Bronchial epithelial cell (primary cell): ENCODE results near the gene MCAM. TPM values are rescaled to one million over a fixed set of nuclear protein-coding genes. Genes with fewer than 3 reads are reported as not detected.

ENCODE experiments used
- DNase-seq: peaks from one replicate; pipeline ENCODE4 v3.0.0-alpha.2; 2010; ENCODE audit warnings: low read depth
- FAIRE-seq: peaks from 2 replicates; lab custom pipeline; 2011; peaks lifted over from hg19 to GRCh38; lab: Jason Lieb, UNC
- H3K27me3 ChIP-seq: 2 replicates; pipeline ENCODE4 v1.5.1; 2011; ENCODE audit warnings: low read length; ENCODE audit not compliant: control insufficient read depth, insufficient read depth
- H3K36me3 ChIP-seq: 2 replicates; pipeline ENCODE4 v1.5.1; 2011; ENCODE audit warnings: low read length; ENCODE audit not compliant: control insufficient read depth, insufficient read depth
- H3K4me3 ChIP-seq: 2 replicates; pipeline ENCODE4 v1.5.1; 2011; ENCODE audit warnings: mild to moderate bottlenecking, low read depth, low read length, control low read depth
- CTCF ChIP-seq: IDR thresholded peaks from 2 replicates; pipeline ENCODE4 v1.5.1; 2011; ENCODE audit warnings: mild to moderate bottlenecking, moderate library complexity, low read length, control low read depth, inconsistent platforms; ENCODE audit not compliant: insufficient read depth, severe bottlenecking
- total RNA-seq: library from RNA; depleted of rRNA; stranded (reverse); fragments of >200 nt; gene quantifications from 2 replicates; pipeline ENCODE4 v1.2.1, GENCODE V29; 2014

MCAM gene
- total RNA-seq, 1 donor from 2014 or later, result 36.3 TPM

- DNase-seq (no peak), FAIRE-seq (no peak)
- Histone ChIP-seq H3K36me3 (no peaks in the 10 kb centered on the region), H3K4me3 (no peak overlapping the region), H3K27me3 (peaks cover 7% of the 10 kb centered on the region)
- no peak for TF ChIP-seq CTCF
Observed at GRCh38 chr11:119347940-119348605, 31.1 kb upstream of the MCAM start.

- no peak for TF ChIP-seq CTCF
- Histone ChIP-seq H3K36me3 (no peaks in the 10 kb centered on the region), H3K4me3 (no peak overlapping the region), H3K27me3 (peaks cover 9% of the 10 kb centered on the region)
- FAIRE-seq (peak; percentile 75), DNase-seq (no peak)
Observed at GRCh38 chr11:119347242-119347641, 30.3 kb upstream of the MCAM start.

GRCh38 chr11:119346605-119347004, 29.7 kb upstream of the MCAM start, which contains the start of gene MFRP:
Gene MFRP, minus strand, starts transcription at chr11:119346705. Its CDS starts 192 bp downstream, at chr11:119346513.
- no peaks in the 10 kb centered on the region for H3K36me3 ChIP-seq
- FAIRE-seq, result no peak
- TF ChIP-seq CTCF, result no peak
- DNase-seq, result no peak
- no peak within 1 kb of the TSS for H3K4me3 ChIP-seq
- peaks cover 11% of the 10 kb centered on the region for H3K27me3 ChIP-seq

- TF ChIP-seq CTCF, result no peak
- no peak for DNase-seq
- Histone ChIP-seq H3K36me3 (no peaks in the 10 kb centered on the region), H3K27me3 (peaks cover 15% of the 10 kb centered on the region), H3K4me3 (no peak overlapping the region)
- FAIRE-seq, result no peak
Observed at GRCh38 chr11:119345685-119346084, 28.8 kb upstream of the MCAM start.

GRCh38 chr11:119344291-119345010, 27.5 kb upstream of the MCAM start:
- DNase-seq (no peak), FAIRE-seq (no peak)
- peaks cover 18% of the 10 kb centered on the region for H3K27me3 ChIP-seq
- no peak overlapping the region for H3K4me3 ChIP-seq
- no peak for TF ChIP-seq CTCF
- no peaks in the 10 kb centered on the region for H3K36me3 ChIP-seq
